Activated naive CD4-positive, alpha-beta T cell (primary cell): ENCODE measurements around the gene PDIA4.
"Not testable (repeated sequence)": the region's sequence is repeated elsewhere in the genome, so short reads cannot be mapped to it uniquely, and the experiment has no call there.

ENCODE experiments used
- DNase-seq, 4 experiments: peaks; one replicate each; lab custom pipeline; 2025; lab: John Stamatoyannopoulos, UW

PDIA4 gene, protein sequence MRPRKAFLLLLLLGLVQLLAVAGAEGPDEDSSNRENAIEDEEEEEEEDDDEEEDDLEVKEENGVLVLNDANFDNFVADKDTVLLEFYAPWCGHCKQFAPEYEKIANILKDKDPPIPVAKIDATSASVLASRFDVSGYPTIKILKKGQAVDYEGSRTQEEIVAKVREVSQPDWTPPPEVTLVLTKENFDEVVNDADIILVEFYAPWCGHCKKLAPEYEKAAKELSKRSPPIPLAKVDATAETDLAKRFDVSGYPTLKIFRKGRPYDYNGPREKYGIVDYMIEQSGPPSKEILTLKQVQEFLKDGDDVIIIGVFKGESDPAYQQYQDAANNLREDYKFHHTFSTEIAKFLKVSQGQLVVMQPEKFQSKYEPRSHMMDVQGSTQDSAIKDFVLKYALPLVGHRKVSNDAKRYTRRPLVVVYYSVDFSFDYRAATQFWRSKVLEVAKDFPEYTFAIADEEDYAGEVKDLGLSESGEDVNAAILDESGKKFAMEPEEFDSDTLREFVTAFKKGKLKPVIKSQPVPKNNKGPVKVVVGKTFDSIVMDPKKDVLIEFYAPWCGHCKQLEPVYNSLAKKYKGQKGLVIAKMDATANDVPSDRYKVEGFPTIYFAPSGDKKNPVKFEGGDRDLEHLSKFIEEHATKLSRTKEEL

DNA sequence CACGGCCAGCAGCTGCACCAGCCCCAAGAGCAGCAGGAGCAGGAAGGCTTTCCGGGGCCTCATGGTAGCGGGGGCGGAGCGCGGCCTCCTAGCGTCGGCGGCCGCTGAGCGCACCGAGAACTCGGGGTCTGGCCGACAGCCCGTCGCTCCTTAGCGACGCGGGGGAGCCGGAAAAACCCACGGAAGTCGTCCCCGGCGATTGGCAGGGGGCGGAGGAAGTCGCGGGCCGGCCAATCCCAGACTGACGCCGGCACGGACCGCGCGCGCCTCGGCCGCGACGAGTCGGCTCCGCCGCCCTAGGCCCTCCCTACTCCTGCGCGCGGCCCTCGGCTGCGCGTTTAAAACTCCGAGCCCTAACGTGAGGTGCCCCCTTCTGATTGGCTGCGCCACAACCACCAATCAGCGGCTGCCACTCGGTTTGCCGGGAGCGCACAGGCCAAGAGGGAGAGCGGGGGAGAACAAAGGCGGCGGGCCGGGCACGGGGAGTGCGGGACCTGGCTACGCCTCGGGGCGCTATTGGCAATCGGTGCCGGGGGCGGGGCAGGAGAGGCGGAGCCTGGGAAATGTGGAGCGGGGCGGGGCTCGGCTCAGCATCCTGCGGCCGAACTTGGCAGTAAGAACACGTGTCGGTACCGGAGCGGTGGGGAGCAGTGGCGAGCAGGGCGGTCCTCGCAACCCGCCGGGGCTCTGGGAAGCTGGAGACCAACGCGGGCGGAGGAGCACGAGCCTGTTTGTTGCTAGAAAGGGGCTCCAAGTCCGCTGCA, at the start of gene PDIA4:
TSS of gene PDIA4 (minus strand) at position 160 of the 764 bp plus-strand sequence. CDS start at position 63, 97 bp downstream.
- peak; percentile 98 to 99 (median 99) for DNase-seq

GRCh38 chr7:149077594-149077993, 49.3 kb upstream of the PDIA4 start:
- no peak for DNase-seq

DNA sequence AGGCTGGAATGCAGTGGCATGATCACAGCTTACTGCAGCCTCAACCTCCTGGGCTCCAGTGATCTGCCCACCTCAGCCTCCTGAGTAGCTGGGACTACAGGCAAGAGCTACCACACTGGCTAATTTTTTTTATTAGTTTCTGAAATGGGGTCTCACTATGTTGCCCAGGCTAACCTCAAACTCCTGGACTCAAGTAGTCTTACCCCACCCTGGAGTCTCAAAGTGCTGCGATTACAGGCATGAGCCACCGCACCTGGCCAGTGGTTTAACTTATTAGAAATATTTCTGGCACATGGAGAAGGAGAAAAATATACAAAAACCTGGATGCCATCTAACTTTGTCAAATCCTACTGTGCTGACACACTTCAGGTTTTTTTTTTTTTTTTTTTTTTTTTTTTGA, 47.0 kb upstream of the PDIA4 start:
- DNase-seq = no peak

DNA sequence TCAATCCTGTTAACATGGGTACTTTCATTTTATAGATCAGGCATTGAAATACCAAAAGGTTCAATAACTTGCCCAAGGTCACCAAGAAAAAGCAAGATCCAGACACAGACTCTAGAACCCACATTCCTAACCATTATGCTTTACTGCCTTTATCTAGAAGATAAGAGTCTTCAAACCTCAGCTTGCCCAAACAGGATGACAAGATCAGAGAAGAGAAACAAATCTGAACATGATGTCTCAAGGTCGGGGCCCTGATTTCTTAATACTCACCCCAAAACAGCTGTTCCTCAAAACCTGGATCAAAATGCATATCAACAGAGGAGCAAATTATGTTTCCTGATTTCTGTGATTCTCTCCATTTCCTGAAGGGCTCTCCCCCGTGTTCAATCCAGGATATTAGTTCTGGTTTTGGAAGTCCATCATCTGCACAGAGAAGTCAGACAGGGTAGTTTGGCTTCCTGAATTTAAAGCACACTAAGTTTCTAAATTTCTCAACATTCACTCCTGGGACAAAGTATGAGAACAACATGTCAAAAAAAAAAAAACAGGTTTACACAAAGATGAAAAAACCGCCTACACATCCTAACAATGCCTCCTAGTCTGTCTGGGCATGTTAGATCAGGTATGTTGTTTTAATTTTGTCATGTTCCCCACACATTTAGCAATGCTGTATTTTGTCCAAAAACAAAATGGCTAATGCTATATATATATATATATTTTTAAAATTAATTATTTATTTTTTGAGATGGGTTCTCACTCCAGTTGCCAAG, 46.0 kb upstream of the PDIA4 start:
- DNase-seq = no peak

- no peak for DNase-seq
Measured at GRCh38 chr7:149072438-149072775, 44.1 kb upstream of the PDIA4 start.

- peak in 1 of 4 experiments; percentile 33 for DNase-seq
Measured at GRCh38 chr7:149071641-149072437, 43.5 kb upstream of the PDIA4 start.

GRCh38 chr7:149071182-149071635, 42.9 kb upstream of the PDIA4 start:
- no peak for DNase-seq

GRCh38 chr7:149070372-149071125, 42.2 kb upstream of the PDIA4 start:
- DNase-seq = no peak

- no peak for DNase-seq
Measured at GRCh38 chr7:149067869-149068268, 39.6 kb upstream of the PDIA4 start.

DNA sequence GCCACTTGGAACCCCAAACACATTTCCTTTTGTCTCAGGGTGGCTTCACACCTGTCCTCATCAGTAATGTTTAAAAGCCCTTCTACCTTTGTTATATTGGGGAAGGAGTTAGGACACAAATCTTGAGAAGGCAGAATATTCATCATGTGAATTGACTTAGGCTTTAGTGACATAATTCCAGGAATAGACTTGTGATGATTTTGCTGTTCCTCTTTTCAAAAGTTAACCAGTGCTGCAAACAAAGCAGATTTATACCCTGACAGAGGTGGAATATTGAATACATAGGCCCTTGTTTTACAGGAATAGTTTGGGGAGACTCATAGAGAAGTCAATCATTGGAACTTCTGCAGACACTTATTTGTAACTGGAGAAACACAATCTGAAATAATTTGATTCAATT, 35.2 kb upstream of the PDIA4 start:
- no peak for DNase-seq

- not testable (repeated sequence) for DNase-seq
Measured at GRCh38 chr7:149062217-149062899, 34.1 kb upstream of the PDIA4 start.

DNA sequence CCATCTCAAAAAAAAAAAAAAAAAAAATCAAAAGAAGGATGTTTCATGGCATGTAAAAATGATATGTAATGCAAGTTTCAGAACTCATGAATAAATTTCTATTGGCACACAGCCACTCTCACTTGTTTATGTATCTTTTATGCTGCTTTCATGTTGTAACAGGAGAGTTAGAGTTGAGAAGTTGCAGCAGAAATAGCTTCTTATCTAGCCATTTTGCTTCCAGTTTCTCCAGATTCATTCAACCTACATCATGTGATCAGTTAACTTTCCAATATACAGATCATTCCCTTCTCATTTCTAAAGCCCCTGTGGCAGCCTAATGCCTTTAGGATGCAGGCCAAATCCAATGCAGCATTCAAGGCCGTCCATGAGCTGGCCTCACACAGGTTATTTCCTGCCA, 31.9 kb upstream of the PDIA4 start:
- DNase-seq = no peak

- no peak for DNase-seq
Measured at GRCh38 chr7:149053885-149054284, 25.6 kb upstream of the PDIA4 start.

GRCh38 chr7:149053384-149053783, 25.1 kb upstream of the PDIA4 start:
- DNase-seq = no peak

DNA sequence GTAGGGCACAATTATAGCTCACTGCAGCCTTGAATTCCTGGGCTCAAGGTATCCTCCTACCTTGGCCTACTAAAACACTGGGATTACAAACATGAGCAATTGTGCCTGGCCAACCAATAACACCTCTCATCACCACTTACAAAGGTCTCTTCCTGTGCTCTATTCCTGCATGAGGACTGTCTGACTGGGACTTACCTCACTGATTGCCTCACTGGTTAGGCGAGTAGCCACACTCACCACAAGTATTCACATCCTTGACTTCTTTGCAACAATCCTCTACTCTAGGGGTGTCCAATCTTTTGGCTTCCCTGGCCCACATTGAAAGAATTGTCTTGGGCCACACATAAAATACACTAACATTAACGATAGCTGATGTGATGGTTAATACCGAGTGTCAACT, 22.6 kb upstream of the PDIA4 start:
- DNase-seq = no peak

- no peak for DNase-seq
Measured at GRCh38 chr7:149048805-149049204, 20.5 kb upstream of the PDIA4 start.

DNA sequence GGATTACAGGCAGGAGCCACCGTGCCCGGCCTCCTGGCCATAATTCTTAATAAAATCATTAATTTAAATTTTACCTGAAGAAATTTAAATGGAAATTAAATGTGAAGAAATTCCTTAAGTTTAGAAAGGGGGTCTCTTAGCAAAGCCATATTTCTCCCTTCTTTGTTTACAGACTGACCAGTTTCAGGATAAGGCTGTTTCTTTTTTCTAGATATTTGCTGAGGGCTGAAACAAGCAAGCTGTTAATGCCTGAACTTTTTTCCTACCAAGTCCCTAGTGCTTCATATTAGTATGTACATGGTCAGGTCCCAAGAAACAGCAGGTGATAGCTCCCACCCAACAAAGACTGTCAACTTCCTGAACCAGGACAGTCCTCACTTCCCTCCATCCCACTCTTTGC, 18.1 kb upstream of the PDIA4 start:
- no peak for DNase-seq

DNA sequence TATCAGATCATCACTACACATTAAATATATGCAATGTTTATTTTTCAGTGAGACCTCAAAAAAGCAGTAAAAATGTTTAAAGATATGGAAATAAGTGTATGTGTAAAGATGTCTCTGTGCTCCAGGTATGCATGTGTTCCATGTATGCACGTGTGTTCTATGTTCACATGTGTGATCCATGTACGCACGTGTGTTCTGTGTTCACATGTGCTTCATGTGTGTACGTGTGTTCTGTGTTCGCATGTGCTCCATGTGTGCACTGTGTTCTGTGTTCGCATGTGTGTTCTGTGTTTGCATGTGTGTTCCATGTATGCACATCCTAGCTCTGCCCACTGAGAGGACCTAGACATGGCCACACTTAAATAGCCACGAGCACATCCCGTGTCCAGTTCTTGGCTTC, 15.6 kb upstream of the PDIA4 start:
- no peak for DNase-seq

- no peak for DNase-seq
Measured at GRCh38 chr7:149041350-149041749, 13.0 kb upstream of the PDIA4 start.

GRCh38 chr7:149038641-149039040, 10.3 kb upstream of the PDIA4 start:
- not testable (repeated sequence) for DNase-seq
